ENCODE data around the gene RSKR. TPM values are rescaled to one million over a fixed set of nuclear protein-coding genes. Genes with fewer than 3 reads are reported as not detected.
"Not testable (repeated sequence)": the region's sequence is repeated elsewhere in the genome, so short reads cannot be mapped to it uniquely, and the experiment has no call there.

The RSKR gene, protein sequence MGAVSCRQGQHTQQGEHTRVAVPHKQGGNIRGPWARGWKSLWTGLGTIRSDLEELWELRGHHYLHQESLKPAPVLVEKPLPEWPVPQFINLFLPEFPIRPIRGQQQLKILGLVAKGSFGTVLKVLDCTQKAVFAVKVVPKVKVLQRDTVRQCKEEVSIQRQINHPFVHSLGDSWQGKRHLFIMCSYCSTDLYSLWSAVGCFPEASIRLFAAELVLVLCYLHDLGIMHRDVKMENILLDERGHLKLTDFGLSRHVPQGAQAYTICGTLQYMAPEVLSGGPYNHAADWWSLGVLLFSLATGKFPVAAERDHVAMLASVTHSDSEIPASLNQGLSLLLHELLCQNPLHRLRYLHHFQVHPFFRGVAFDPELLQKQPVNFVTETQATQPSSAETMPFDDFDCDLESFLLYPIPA
- 4.7 and 8.3 TPM in 2 replicates for total RNA-seq

GRCh38 chr17:28613931-28614381, at the start of gene RSKR:
Gene RSKR, minus strand, starts transcription at chr17:28614185. Its CDS starts 24 bp downstream, at chr17:28614161.
- no peak for DNase-seq

- DNase-seq, result no peak
Observed at GRCh38 chr17:28663723-28664122, 49.7 kb upstream of the RSKR start.

DNA sequence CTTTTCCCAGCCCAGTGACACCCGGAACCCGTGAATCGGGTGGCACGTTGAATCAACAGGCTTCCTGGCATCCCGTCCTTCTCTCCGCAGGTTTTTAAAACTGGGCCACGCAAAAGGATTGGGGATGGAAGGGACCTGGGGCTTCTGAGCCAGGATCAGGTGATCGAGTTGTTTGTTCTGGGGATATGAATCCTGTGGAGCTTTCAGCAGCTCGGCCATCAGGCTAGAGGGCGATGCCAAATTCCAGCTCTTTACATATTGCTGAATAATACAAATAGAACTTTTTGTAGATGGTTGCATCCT, 48.5 kb upstream of the RSKR start:
- no peak for DNase-seq

GRCh38 chr17:28661635-28662526, 47.9 kb upstream of the RSKR start, which contains the start of the genes SDF2 and SUPT6H:
Gene SDF2, minus strand, starts transcription at chr17:28661906. Its CDS starts 30 bp downstream, at chr17:28661876.
Gene SUPT6H, plus strand, starts transcription at chr17:28662205. Its CDS starts 11,197 bp downstream, at chr17:28673402.
- DNase-seq, result peak; percentile 92

GRCh38 chr17:28659497-28659881, 45.5 kb upstream of the RSKR start:
- not testable (repeated sequence) for DNase-seq

DNA sequence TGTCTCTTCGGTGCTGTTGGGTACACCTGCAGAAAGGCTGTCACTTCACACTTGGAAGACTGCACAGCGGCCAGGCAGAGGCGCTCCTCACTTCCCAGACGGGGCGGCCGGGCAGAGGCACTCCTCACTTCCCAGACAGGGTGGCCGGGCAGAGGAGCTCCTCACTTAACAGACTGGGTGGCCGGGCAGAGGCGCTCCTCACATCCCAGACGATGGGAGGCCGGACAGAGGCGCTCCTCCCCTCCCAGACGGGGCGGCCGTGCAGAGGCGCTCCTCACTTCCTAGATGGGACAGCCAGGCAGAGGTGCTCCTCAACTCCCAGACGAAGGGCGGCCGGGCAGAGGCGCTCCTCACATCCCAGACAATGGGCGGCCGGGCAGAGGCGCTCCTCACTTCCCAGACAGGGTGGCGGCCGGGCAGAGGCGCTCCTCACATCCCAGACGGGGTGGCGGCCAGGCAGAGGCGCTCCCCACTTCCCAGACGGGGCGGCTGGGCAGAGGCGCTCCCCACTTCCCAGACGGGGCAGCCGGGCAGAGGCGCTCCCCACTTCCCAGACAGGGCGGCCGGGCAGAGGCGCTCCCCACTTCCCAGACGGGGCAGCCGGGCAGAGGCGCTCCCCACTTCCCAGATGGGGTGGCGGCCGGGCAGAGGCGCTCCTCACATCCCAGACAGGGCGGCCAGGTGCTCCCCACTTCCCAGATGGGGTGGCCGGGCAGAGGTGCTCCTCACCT, 44.9 kb upstream of the RSKR start:
- not testable (repeated sequence) for DNase-seq

DNA sequence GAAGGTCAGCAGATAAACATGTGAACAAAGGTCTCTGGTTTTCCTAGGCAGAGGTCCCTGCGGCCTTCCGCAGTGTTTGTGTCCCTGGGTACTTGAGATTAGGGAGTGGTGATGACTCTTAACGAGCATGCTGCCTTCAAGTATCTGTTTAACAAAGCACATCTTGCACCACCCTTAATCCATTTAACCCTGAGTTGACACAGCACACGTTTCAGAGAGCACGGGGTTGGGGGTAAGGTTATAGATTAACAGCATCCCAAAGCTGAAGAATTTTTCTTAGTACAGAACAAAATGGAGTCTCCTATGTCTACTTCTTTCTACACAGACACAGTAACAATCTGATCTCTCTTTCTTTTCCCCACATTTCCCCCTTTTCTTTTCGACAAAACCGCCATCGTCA, 44.4 kb upstream of the RSKR start:
- DNase-seq, result not testable (repeated sequence)

GRCh38 chr17:28657756-28658155, 43.8 kb upstream of the RSKR start:
- no peak for DNase-seq

DNA sequence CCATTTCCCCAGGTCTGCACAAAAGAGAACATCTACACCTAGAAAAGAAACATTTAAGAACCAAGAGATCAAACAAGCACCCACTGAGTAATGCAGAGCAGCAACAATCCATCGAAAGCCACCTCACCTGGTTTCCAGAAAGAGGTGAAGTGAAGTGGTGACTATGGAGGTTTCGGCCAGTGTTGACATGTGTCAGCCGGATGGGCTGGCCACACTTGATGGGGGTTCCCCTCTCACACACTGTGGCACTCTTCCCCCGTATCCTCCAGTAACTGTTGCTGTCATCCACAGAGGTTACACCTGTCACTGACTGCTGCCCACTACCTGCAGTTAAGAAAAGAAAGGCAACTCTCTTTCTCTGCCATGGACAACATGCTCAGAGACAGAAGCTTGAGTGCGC, 41.2 kb upstream of the RSKR start:
- no peak for DNase-seq

DNA sequence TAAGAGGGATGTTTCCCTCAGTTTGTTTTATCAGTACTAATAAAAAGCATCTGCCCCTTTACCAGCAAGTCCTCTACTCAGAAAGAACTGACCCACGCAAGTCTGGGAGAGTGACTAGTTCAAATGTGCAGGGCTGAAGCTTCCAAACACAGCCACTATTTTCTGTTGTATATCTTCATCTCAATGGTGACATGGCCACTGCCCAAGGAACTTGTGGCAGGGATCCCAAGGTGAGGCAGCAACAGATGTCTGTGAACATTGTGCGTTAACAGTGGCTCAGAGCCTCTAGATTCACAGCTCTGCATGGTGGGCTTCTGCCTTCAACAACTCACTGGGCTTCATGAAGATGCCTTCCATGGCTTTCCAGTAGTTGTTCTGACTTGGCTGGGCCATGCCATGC, 34.7 kb upstream of the RSKR start:
- DNase-seq, result no peak

DNA sequence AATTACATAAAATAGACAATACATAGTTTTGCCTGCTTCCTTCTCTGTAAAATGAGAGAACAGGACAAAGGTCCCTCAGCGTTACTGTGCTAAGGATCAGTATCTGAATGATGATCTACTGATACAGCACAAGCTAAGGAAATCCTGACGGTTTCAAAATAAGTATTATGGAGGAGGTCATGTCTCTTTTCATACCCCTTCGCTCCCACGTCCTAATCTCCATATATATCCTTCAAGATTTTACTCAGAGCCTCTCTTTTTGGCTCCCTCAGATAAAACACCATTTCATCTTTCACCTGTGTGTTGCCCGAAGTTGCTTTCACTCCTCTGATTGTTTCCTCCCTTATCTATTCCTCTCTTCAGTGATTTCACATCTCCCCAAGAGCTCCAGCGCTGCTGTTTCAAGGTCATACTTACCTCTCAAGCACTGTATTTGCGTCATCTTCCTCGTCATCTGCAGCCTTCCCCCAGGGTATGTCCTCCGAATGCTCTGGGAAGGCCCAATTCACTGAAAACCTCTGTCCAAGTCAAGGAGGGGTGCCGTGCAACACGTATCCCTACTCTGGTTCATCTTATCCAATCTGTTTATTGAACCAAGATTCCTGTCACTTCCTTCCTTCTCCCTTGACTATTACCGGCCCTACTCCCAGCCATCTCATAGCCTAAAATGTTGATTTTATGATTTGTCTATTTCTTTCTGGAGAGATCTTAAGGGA, 32.2 kb upstream of the RSKR start:
- DNase-seq, result peak; percentile 12

DNA sequence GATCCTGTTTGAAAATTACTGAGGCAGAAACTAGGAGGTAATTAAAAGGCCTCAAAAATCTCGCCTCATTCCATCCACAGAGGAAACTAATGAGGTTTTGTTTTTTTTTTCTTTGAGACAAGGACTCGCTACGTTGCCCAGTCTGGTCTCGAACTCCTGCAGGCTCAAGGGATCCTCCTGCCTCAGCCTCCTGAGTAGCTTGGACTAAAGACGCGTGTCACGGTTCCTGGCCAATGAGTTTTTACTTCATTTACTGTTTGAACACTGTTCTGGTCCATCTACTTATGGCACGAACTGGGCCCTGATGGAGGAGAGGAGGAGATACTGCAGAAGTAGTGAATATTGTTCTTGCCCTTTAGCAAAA, 31.6 kb upstream of the RSKR start:
- DNase-seq, result no peak

- DNase-seq, result peak; percentile 97
Observed at GRCh38 chr17:28644787-28645575, 31.0 kb upstream of the RSKR start, which contains the start of gene BLTP2. Gene BLTP2, minus strand, starts transcription at chr17:28645158. Its CDS starts 102 bp downstream, at chr17:28645056.

- DNase-seq, result peak; percentile 53
Observed at GRCh38 chr17:28643983-28644786, 30.2 kb upstream of the RSKR start.

GRCh38 chr17:28641579-28641978, 27.6 kb upstream of the RSKR start:
- DNase-seq, result no peak

- DNase-seq, result no peak
Observed at GRCh38 chr17:28635506-28635905, 21.5 kb upstream of the RSKR start.

- DNase-seq, result no peak
Observed at GRCh38 chr17:28634206-28634865, 20.4 kb upstream of the RSKR start.

DNA sequence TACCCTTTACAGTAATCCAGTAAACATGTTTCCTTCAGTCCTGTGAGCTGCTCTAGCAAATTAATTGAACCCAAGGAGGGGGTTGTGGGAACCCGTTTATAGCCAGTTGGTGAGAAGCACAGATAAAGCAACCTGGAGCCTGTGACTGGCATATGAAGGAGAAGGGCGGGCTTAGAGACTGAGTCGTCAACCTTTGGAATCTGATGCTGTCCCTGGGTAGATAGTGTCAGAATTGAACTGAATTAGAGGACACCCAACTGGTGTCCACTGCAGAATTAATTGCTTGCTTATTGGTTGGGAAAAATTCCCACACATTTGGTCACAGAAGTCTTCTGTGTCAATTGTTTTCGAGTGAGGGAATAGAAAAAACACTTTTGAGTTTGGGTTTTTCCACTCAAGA, 12.8 kb upstream of the RSKR start:
- DNase-seq, result no peak

GRCh38 chr17:28624148-28624547, 10.2 kb upstream of the RSKR start:
- no peak for DNase-seq

GRCh38 chr17:28623696-28624095, 9.7 kb upstream of the RSKR start:
- no peak for DNase-seq

Data from dermis blood vessel endothelial cell (primary cell).